ENCODE measurements around the gene ADAMTS6.

Gene ADAMTS6

DNA sequence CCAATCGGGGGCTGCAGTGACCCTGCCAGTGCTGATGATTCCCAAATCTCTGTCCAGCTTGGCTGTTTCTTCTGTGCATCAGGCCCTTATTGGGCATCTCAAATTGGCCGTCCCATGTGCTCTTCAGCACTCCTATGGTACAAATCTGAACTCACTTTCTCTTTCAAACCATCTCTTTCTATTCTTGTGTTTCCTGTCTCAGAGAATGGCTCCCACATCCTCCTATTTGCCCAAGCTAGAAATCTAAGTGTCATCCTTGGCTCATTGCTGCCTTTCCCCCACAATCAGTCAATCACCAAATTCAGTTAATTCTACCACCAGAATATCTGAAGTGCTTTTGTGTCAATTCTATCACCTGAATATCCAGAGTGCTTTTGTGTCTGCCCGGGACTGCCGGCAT is 376.4 kb downstream of the ADAMTS6 start (continued):
- TF ChIP-seq, protein P1, sequence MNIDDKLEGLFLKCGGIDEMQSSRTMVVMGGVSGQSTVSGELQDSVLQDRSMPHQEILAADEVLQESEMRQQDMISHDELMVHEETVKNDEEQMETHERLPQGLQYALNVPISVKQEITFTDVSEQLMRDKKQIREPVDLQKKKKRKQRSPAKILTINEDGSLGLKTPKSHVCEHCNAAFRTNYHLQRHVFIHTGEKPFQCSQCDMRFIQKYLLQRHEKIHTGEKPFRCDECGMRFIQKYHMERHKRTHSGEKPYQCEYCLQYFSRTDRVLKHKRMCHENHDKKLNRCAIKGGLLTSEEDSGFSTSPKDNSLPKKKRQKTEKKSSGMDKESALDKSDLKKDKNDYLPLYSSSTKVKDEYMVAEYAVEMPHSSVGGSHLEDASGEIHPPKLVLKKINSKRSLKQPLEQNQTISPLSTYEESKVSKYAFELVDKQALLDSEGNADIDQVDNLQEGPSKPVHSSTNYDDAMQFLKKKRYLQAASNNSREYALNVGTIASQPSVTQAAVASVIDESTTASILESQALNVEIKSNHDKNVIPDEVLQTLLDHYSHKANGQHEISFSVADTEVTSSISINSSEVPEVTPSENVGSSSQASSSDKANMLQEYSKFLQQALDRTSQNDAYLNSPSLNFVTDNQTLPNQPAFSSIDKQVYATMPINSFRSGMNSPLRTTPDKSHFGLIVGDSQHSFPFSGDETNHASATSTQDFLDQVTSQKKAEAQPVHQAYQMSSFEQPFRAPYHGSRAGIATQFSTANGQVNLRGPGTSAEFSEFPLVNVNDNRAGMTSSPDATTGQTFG (tag by site-specific recombination; IDR thresholded peaks at IDR 0.05; ENCODE audit: borderline replicate concordance): no peak
- TF ChIP-seq, protein P2, sequence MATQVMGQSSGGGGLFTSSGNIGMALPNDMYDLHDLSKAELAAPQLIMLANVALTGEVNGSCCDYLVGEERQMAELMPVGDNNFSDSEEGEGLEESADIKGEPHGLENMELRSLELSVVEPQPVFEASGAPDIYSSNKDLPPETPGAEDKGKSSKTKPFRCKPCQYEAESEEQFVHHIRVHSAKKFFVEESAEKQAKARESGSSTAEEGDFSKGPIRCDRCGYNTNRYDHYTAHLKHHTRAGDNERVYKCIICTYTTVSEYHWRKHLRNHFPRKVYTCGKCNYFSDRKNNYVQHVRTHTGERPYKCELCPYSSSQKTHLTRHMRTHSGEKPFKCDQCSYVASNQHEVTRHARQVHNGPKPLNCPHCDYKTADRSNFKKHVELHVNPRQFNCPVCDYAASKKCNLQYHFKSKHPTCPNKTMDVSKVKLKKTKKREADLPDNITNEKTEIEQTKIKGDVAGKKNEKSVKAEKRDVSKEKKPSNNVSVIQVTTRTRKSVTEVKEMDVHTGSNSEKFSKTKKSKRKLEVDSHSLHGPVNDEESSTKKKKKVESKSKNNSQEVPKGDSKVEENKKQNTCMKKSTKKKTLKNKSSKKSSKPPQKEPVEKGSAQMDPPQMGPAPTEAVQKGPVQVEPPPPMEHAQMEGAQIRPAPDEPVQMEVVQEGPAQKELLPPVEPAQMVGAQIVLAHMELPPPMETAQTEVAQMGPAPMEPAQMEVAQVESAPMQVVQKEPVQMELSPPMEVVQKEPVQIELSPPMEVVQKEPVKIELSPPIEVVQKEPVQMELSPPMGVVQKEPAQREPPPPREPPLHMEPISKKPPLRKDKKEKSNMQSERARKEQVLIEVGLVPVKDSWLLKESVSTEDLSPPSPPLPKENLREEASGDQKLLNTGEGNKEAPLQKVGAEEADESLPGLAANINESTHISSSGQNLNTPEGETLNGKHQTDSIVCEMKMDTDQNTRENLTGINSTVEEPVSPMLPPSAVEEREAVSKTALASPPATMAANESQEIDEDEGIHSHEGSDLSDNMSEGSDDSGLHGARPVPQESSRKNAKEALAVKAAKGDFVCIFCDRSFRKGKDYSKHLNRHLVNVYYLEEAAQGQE (tag by site-specific recombination; IDR thresholded peaks at IDR 0.05): no peak
- TF ChIP-seq ZNF514 (tag by site-specific recombination; IDR thresholded peaks at IDR 0.05) (no peak), KLF10 (tag by site-specific recombination; IDR thresholded peaks at IDR 0.05) (no peak)
- TF ChIP-seq, protein P3, sequence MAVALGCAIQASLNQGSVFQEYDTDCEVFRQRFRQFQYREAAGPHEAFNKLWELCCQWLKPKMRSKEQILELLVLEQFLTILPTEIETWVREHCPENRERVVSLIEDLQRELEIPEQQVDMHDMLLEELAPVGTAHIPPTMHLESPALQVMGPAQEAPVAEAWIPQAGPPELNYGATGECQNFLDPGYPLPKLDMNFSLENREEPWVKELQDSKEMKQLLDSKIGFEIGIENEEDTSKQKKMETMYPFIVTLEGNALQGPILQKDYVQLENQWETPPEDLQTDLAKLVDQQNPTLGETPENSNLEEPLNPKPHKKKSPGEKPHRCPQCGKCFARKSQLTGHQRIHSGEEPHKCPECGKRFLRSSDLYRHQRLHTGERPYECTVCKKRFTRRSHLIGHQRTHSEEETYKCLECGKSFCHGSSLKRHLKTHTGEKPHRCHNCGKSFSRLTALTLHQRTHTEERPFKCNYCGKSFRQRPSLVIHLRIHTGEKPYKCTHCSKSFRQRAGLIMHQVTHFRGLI (tag by site-specific recombination; IDR thresholded peaks at IDR 0.05): no peak

DNA sequence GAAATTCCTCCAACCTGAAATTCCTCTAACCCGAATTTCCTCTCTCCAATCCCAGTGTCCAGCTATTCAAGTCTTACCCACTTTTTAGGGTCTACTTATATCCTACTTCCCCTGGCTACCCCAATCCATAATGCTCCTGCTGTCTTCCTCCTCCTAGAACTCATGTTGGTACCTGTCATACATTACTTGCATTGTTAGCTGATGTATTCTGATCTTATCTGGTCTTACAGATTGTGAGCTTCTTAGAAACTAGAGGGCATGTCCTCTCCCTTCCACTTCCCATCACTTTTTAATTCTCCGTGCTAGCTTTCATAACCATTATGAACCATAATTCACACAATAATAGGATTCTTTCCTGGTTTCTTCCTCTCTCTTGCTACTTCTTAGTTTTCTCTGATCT is 376.9 kb downstream of the ADAMTS6 start:
- Histone ChIP-seq H3K27ac (ENCODE audit: extremely low read depth, low read depth, low read length) (no peak overlapping the region), H3K36me3 (ENCODE audit: control insufficient read depth in 2 of 2, insufficient read depth in 1 of 2, low read length in 2 of 2) (no peaks in the 10 kb centered on the region), H3K9me3 (ENCODE audit: control insufficient read depth, insufficient read depth, low read depth, low read length) (no peaks in the 10 kb centered on the region), H3K4me3 (ENCODE audit: low read depth, low read length) (no peak overlapping the region), H3K4me1 (ENCODE audit: control insufficient read depth, insufficient read depth, low read length) (peaks cover 4% of the 10 kb centered on the region)
- ChIA-PET CTCF (interaction anchor here (1.2 to 1.6 kb wide), 2 partner anchors 14 to 294 kb away, joined by 3 to 4 read pairs; no protein-coding TSS in a partner anchor), POLR2A (no interaction called here)
- TF ChIP-seq ZNF843 (tag by site-specific recombination; IDR thresholded peaks at IDR 0.05): no peak

DNA sequence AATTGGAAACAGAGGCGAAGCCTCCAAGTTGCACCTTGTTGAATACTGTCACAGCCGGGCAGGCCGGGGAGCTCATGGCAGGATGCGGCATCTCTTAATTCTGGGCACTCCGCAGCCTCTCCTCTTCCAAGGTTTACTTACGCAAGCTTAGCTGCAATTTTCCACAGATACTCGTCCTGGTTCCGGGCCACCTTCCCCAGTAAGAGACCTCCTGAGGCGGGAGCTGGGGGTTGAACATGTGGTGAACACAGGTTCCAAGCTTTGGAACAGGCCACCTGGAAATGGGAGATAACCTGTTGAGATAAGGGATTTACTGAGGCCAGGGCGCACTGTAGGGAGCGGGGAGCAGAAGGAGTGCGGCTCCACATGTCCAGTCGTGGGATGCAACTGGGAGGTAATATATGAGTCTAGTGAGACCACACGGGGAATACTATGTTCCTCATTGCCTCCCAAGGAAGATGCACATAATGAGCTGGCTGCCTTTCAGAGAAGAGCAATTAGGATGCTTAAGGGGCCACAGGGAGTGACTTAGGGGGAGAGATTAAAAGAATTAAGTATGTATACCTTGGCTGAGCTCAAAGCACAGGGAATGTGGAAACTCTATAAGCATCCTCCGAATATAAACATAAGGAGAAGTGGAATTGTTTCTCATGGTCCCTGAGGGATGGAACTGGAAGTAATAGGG is 377.8 kb downstream of the ADAMTS6 start:
- H3K4me1 ChIP-seq (ENCODE audit: control insufficient read depth, insufficient read depth, low read length): peaks cover 4% of the 10 kb centered on the region
- TF ChIP-seq, protein P4, sequence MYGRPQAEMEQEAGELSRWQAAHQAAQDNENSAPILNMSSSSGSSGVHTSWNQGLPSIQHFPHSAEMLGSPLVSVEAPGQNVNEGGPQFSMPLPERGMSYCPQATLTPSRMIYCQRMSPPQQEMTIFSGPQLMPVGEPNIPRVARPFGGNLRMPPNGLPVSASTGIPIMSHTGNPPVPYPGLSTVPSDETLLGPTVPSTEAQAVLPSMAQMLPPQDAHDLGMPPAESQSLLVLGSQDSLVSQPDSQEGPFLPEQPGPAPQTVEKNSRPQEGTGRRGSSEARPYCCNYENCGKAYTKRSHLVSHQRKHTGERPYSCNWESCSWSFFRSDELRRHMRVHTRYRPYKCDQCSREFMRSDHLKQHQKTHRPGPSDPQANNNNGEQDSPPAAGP (tag by site-specific recombination; IDR thresholded peaks at IDR 0.05): no peak
- peak; percentile 52 for TF ChIP-seq ZIC2 (tag by site-specific recombination; IDR thresholded peaks at IDR 0.05)
- no peak for TF ChIP-seq ZNF549 (tag by site-specific recombination; IDR thresholded peaks at IDR 0.05)
- no peaks in the 10 kb centered on the region for H3K36me3 ChIP-seq (ENCODE audit: control insufficient read depth in 2 of 2, insufficient read depth in 1 of 2, low read length in 2 of 2)
- H3K9me3 ChIP-seq (ENCODE audit: control insufficient read depth, insufficient read depth, low read depth, low read length): no peaks in the 10 kb centered on the region
- peak overlapping the region; percentile 74; the same call in 1 of the 2 replicates for H3K27ac ChIP-seq (ENCODE audit: extremely low read depth, low read depth, low read length)
- ChIA-PET POLR2A (interaction anchor here (0.6 to 1.9 kb wide), 7 partner anchors 22 to 378 kb away, joined by 3 to 6 read pairs (median 4); partner anchors contain the start of gene ADAMTS6), CTCF (interaction anchor here (0.6 to 5.7 kb wide), 9 partner anchors 10 to 383 kb away, joined by 3 to 53 read pairs (median 5); partner anchors contain the start of gene ADAMTS6)
- no peak overlapping the region for H3K4me3 ChIP-seq (ENCODE audit: low read depth, low read length)

Measured in HEK293 (cell line).